H1 (cell line): ENCODE data around the gene SMIM7. TPM values are rescaled to one million over a fixed set of nuclear protein-coding genes. Genes with fewer than 3 reads are reported as not detected.

Experiments used
- CTCF ChIA-PET: fragments of 300-600 bp; sonication (Branson Sonifier 250); formaldehyde crosslinking; loops from one replicate; lab custom pipeline; 2021; ENCODE audit not compliant: partially characterized antibody; lab: Charles Lee
- POLR2A ChIA-PET: fragments of 300-600 bp; sonication (Branson Sonifier 250); formaldehyde crosslinking; loops from one replicate; lab custom pipeline; 2021; ENCODE audit warnings: inconsistent platforms; ENCODE audit not compliant: partially characterized antibody; lab: Charles Lee
- DNase-seq, 2 experiments: peaks; one replicate each; pipeline versions ENCODE4 v3.0.0 to v3.0.0-alpha.2; 2010 to 2022; ENCODE audit warnings: low spot score in 2 of 2, low read depth in 1 of 2, mixed read lengths in 1 of 2
- FAIRE-seq: peaks from 2 replicates; lab custom pipeline; 2011; peaks lifted over from hg19 to GRCh38; lab: Jason Lieb, UNC
- H2AFZ ChIP-seq: 2 replicates; pipeline ENCODE4 v1.8.1; 2012; ENCODE audit warnings: low read length, inconsistent platforms
- H2AK5ac ChIP-seq: 2 replicates; pipeline ENCODE4 v1.6.1; 2013; ENCODE audit warnings: low read depth, low read length
- H2BK120ac ChIP-seq: replicated peaks from 2 replicates; pipeline ENCODE3; 2013; ENCODE audit warnings: low read depth, low read length, inconsistent platforms
- H2BK12ac ChIP-seq: 2 replicates; pipeline ENCODE4 v1.6.1; 2013; ENCODE audit warnings: low read depth, low read length
- H2BK15ac ChIP-seq: 2 replicates; pipeline ENCODE4 v1.6.1; 2013; ENCODE audit warnings: low read length
- H2BK20ac ChIP-seq: 2 replicates; pipeline ENCODE4 v1.6.1; 2013; ENCODE audit warnings: low read length
- H2BK5ac ChIP-seq: 2 replicates; pipeline ENCODE4 v1.6.1; 2013; ENCODE audit warnings: low read depth, low read length
- H3K14ac ChIP-seq: 2 replicates; pipeline ENCODE4 v1.6.1; 2013; ENCODE audit warnings: inconsistent platforms; ENCODE audit not compliant: insufficient read length
- H3K18ac ChIP-seq: 2 replicates; pipeline ENCODE4 v1.6.1; 2013; ENCODE audit warnings: low read length; ENCODE audit errors: extremely low read depth
- H3K23ac ChIP-seq: 2 replicates; pipeline ENCODE4 v1.6.1; 2013; ENCODE audit warnings: inconsistent platforms; ENCODE audit not compliant: insufficient read length
- H3K23me2 ChIP-seq: 2 replicates; pipeline ENCODE4 v1.6.1; 2013; ENCODE audit warnings: low read depth, low read length
- H3K27ac ChIP-seq: 2 replicates; pipeline ENCODE4 v1.6.1; 2011; ENCODE audit warnings: low read depth, low read length, inconsistent platforms
- H3K27me3 ChIP-seq, 4 experiments: replicated peaks in 1 of 4; 1 replicate in 1 of 4; 2 replicates in 3 of 4; pipeline versions ENCODE4 v1.6.1 to v1.8.1; 2011 to 2013; ENCODE audit warnings: low read length in 3 of 4, mild to moderate bottlenecking in 3 of 4, inconsistent platforms in 2 of 4, mixed read lengths in 2 of 4, moderate library complexity in 1 of 4; ENCODE audit not compliant: control insufficient read depth in 3 of 4, insufficient read depth in 3 of 4; ENCODE audit errors: extremely low read depth in 1 of 4
- H3K36me3 ChIP-seq, 4 experiments: 2 replicates each; pipeline versions ENCODE4 v1.6.1 to v1.8.1; 2011 to 2013; ENCODE audit warnings: mild to moderate bottlenecking in 4 of 4, low read length in 3 of 4, moderate library complexity in 2 of 4, control low read depth in 1 of 4, inconsistent platforms in 1 of 4; ENCODE audit not compliant: insufficient read depth in 4 of 4, control insufficient read depth in 2 of 4
- H3K4ac ChIP-seq: replicated peaks from 2 replicates; pipeline ENCODE3; 2013; ENCODE audit warnings: low read length, low read depth, mixed read lengths, inconsistent platforms; ENCODE audit not compliant: insufficient read length
- H3K4me1 ChIP-seq, 4 experiments: replicated peaks in 1 of 4; 1 replicate in 1 of 4; 2 replicates in 3 of 4; pipeline versions ENCODE4 v1.6.1 to v1.8.1; 2011 to 2013; ENCODE audit warnings: low read length in 3 of 4, inconsistent platforms in 2 of 4, mixed read lengths in 1 of 4; ENCODE audit not compliant: insufficient read depth in 4 of 4, control insufficient read depth in 3 of 4
- H3K4me2 ChIP-seq, 2 experiments: 2 replicates each; pipeline versions ENCODE4 v1.6.1 to v1.8.1; 2011 to 2013; ENCODE audit warnings: low read depth in 2 of 2, low read length in 2 of 2, control low read depth in 1 of 2, inconsistent platforms in 1 of 2, mild to moderate bottlenecking in 1 of 2; ENCODE audit not compliant: insufficient read depth in 1 of 2
- H3K4me3 ChIP-seq, 4 experiments: fragments of 200-600, 300-600 bp in 1 of 4; sonication (generic), shearing (Covaris generic), sonication (Bioruptor Twin) in 1 of 4; 2 replicates each; pipeline versions ENCODE4 v1.5.1 to v1.8.1; 2011 to 2016; ENCODE audit warnings: low read length in 4 of 4, low read depth in 3 of 4, control low read depth in 2 of 4, inconsistent platforms in 2 of 4, mild to moderate bottlenecking in 2 of 4, mixed read lengths in 1 of 4, moderate library complexity in 1 of 4; ENCODE audit not compliant: insufficient read depth in 2 of 4; ENCODE audit errors: extremely low read depth in 1 of 4
- H3K56ac ChIP-seq: replicated peaks from 2 replicates; pipeline ENCODE3; 2013; ENCODE audit warnings: low read depth, mild to moderate bottlenecking, mixed read lengths, low read length, inconsistent platforms; ENCODE audit not compliant: insufficient read length
- H3K79me1 ChIP-seq: 2 replicates; pipeline ENCODE4 v1.6.1; 2013; ENCODE audit warnings: low read depth, low read length, control low read depth
- H3K79me2 ChIP-seq, 2 experiments: 2 replicates each; pipeline versions ENCODE4 v1.6.1 to v1.8.1; 2012 to 2013; ENCODE audit warnings: low read length in 2 of 2, mild to moderate bottlenecking in 2 of 2, inconsistent platforms in 1 of 2; ENCODE audit not compliant: insufficient read depth in 2 of 2, control insufficient read depth in 1 of 2
- H3K9ac ChIP-seq, 4 experiments: replicated peaks in 1 of 4; 1 replicate in 1 of 4; 2 replicates in 3 of 4; pipeline versions ENCODE4 v1.6.1 to v1.8.1; 2011 to 2013; ENCODE audit warnings: low read depth in 3 of 4, low read length in 3 of 4, control low read depth in 2 of 4, mild to moderate bottlenecking in 2 of 4, moderate library complexity in 2 of 4, inconsistent platforms in 1 of 4; ENCODE audit errors: extremely low read depth in 1 of 4
- H3K9me3 ChIP-seq, 2 experiments: 2 replicates each; pipeline versions ENCODE4 v1.6.1 to v1.8.1; 2012 to 2013; ENCODE audit warnings: mild to moderate bottlenecking in 2 of 2, moderate library complexity in 2 of 2, control low read depth in 1 of 2, inconsistent platforms in 1 of 2, low read depth in 1 of 2, low read length in 1 of 2, mixed read lengths in 1 of 2; ENCODE audit not compliant: insufficient read depth in 2 of 2
- H4K20me1 ChIP-seq, 2 experiments: replicated peaks in 1 of 2; 2 replicates each; pipeline versions ENCODE3 to v1.8.1; 2011 to 2013; ENCODE audit warnings: inconsistent platforms in 2 of 2, low read length in 2 of 2, mild to moderate bottlenecking in 1 of 2; ENCODE audit not compliant: insufficient read depth in 2 of 2, control insufficient read depth in 1 of 2
- H4K5ac ChIP-seq: 2 replicates; pipeline ENCODE4 v1.6.1; 2013; ENCODE audit warnings: low read length, low read depth, mixed read lengths, inconsistent platforms; ENCODE audit not compliant: insufficient read length
- H4K8ac ChIP-seq: 2 replicates; pipeline ENCODE4 v1.8.0; 2013; ENCODE audit warnings: mild to moderate bottlenecking, moderate library complexity, low read length, inconsistent platforms; ENCODE audit not compliant: insufficient read depth; ENCODE audit errors: extremely low read depth
- H4K91ac ChIP-seq: replicated peaks from 2 replicates; pipeline ENCODE3; 2013; ENCODE audit warnings: low read length, mixed read lengths, inconsistent platforms; ENCODE audit not compliant: insufficient read length
- BRCA1 ChIP-seq: IDR thresholded peaks from 2 replicates; pipeline ENCODE4 v1.6.1; 2012; ENCODE audit warnings: low read depth, low read length, improper control_type of control experiment
- CBX8 ChIP-seq: fragments of 300-800, 300-1000 bp; sonication (generic); IDR thresholded peaks from 2 replicates; pipeline ENCODE4 v1.7.1; 2016; ENCODE audit warnings: low read depth, low read length, borderline replicate concordance
- CHD2 ChIP-seq: IDR thresholded peaks from 2 replicates; pipeline ENCODE4 v1.6.1; 2012; ENCODE audit warnings: low read length, improper control_type of control experiment
- GABPA ChIP-seq: IDR thresholded peaks from 2 replicates; pipeline ENCODE4 v1.6.1; 2011; ENCODE audit warnings: mild to moderate bottlenecking, low read length, moderate library complexity, borderline replicate concordance; ENCODE audit not compliant: insufficient read depth
- GTF2F1 ChIP-seq: IDR thresholded peaks from 2 replicates; pipeline ENCODE4 v1.6.1; 2012; ENCODE audit warnings: low read depth, low read length, improper control_type of control experiment, borderline replicate concordance
- KDM5A ChIP-seq: fragments of 200-600 bp; IDR thresholded peaks from 2 replicates; pipeline ENCODE4 v1.7.1; 2012; ENCODE audit warnings: mild to moderate bottlenecking, low read length, inconsistent platforms, mixed read lengths
- POLR2A ChIP-seq, 2 experiments: IDR thresholded peaks; 1 replicate in 1 of 2; 2 replicates in 1 of 2; pipeline ENCODE4 v1.6.1; 2011; ENCODE audit warnings: low read depth in 2 of 2, low read length in 2 of 2, mild to moderate bottlenecking in 2 of 2; ENCODE audit errors: control extremely low read depth in 1 of 2
- SP2 ChIP-seq: IDR thresholded peaks from 2 replicates; pipeline ENCODE4 v1.6.1; 2012; ENCODE audit warnings: mild to moderate bottlenecking, low read length, inconsistent platforms
- SRF ChIP-seq: IDR thresholded peaks from 2 replicates; pipeline ENCODE4 v1.6.1; 2011; ENCODE audit warnings: mild to moderate bottlenecking, low read depth, low read length, moderate library complexity
- TAF7 ChIP-seq: optimal IDR thresholded peaks from 2 replicates; pipeline ENCODE3; 2011; ENCODE audit warnings: low read depth, mild to moderate bottlenecking, inconsistent platforms, low read length, moderate library complexity, borderline replicate concordance
- ZNF274 ChIP-seq: IDR thresholded peaks from 2 replicates; pipeline ENCODE4 v1.7.0; 2012; ENCODE audit warnings: low read length, borderline replicate concordance; ENCODE audit errors: extremely low read depth
- WGBS, 2 experiments: shearing (Covaris generic) in 1 of 2; methylation state at CpG; one replicate each; pipeline versions ENCODE4 v1.1.6 to v1.1.7; 2013 to 2015; ENCODE audit warnings: low lambda C conversion rate in 2 of 2, mixed read lengths in 2 of 2, inconsistent platforms in 1 of 2, low coverage in 1 of 2, missing lambda C conversion rate in 1 of 2; ENCODE audit not compliant: insufficient replicate concordance in 2 of 2, insufficient coverage in 1 of 2, insufficient read length in 1 of 2; ENCODE audit errors: extremely low coverage in 1 of 2, missing lambda C conversion rate in 1 of 2; 5-methylcytosine and 5-hydroxymethylcytosine counted together
- polyA plus RNA-seq, 7 experiments: library from polyadenylated mRNA; depleted of rRNA in 3 of 7; stranded (reverse) in 5 of 7; unstranded in 2 of 7; fragments of >200 nt in 5 of 7; fragments of 200-250 nt in 2 of 7; gene quantifications; 1 replicate in 5 of 7; 2 replicates in 1 of 7; 4 replicates in 1 of 7; pipeline versions ENCODE4 v1.2.1 to v1.2.3, GENCODE V29; 2011 to 2013; ENCODE audit warnings: missing spikeins in 2 of 7, mixed read lengths in 2 of 7
- total RNA-seq: library from RNA; stranded (reverse); fragmentation: NEBNext Ultra II Directional; extraction: Animal tissue kit (Norgen Biotek cat#: 25700); gene quantifications from 2 replicates; pipeline ENCODE4 v1.2.1, GENCODE V29; 2021

The SMIM7 gene
- total and polyA plus RNA-seq, 2 of the 8 experiments (the other 6 are each of a cell fraction or from before 2014, with no cell fraction given) = 55.5 to 67.5 TPM

DNA sequence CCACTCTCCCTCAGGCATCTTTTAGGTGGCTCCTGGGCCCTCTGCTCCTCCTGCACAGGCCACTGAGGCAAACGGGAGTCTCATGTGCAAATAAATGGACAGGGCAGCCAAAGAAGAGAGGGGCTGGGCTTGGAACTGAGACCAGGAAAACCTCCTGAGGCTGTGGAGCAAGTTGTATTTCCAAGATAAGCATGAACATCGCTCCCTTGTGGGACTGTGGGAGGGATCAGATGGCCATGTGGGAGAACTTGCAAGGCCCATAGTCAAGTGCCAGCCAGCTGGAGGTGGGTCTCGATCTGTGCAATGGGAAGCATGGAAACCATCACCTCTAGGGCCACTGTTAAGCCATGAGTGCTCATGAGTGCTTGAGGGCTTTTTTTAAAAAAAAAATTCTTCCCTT lies 56.9 kb downstream of the SMIM7 start:
- H3K4me1 ChIP-seq = no peaks in the 10 kb centered on the region
- no peak overlapping the region for H2BK12ac ChIP-seq
- H3K79me2 ChIP-seq = peaks cover 0 to 84% of the 10 kb centered on the region in 2 experiments; a peak in 2 of 4 replicates
- peak overlapping the region; percentile 53; the same call in 1 of the 2 replicates for H4K8ac ChIP-seq
- H3K56ac ChIP-seq = no peak overlapping the region
- FAIRE-seq (no peak), DNase-seq (no peak)
- H3K4me2 ChIP-seq = no peak overlapping the region
- no peak overlapping the region for H2BK15ac ChIP-seq
- no peak overlapping the region for H2AK5ac ChIP-seq
- H4K91ac ChIP-seq = no peak overlapping the region
- no peaks in the 10 kb centered on the region for H3K27me3 ChIP-seq
- no peak overlapping the region for H3K4ac ChIP-seq
- peaks cover 11 to 40% of the 10 kb centered on the region in 2 experiments for H4K20me1 ChIP-seq
- H2BK120ac ChIP-seq = no peak overlapping the region
- ChIA-PET POLR2A (interaction anchor here (1.0 kb wide), 1 partner anchor 58 kb away, joined by 3 read pairs; the partner anchor contains the start of gene TMEM38A), CTCF (interaction anchor here (1.1 to 1.6 kb wide), 2 partner anchors 9 to 15 kb away, joined by 3 to 4 read pairs; no protein-coding TSS in a partner anchor)
- no peak overlapping the region for H3K18ac ChIP-seq
- H3K4me3 ChIP-seq = no peak overlapping the region
- H3K9ac ChIP-seq = no peak overlapping the region
- peaks cover 45% of the 10 kb centered on the region for H3K79me1 ChIP-seq
- H2AFZ ChIP-seq = no peak overlapping the region
- no peak overlapping the region for H3K27ac ChIP-seq
- no peak overlapping the region for H4K5ac ChIP-seq
- no peaks in the 10 kb centered on the region for H3K36me3 ChIP-seq
- 95% methylated on average over 3 of the region's 3 CpGs; no CpG with 5 or more reads in 1 of the 2 experiments for WGBS, 2 experiments
- H2BK5ac ChIP-seq = no peak overlapping the region
- no peak overlapping the region for H2BK20ac ChIP-seq
- H3K14ac ChIP-seq = no peak overlapping the region
- H3K23me2 ChIP-seq = no peaks in the 10 kb centered on the region
- TF ChIP-seq KDM5A = no peak
- TF ChIP-seq CBX8 = no peak
- no peak for TF ChIP-seq SP2
- TF ChIP-seq GTF2F1 = no peak
- TF ChIP-seq SRF = no peak
- TF ChIP-seq TAF7 = no peak
- TF ChIP-seq CHD2 = no peak
- TF ChIP-seq POLR2A (IDR thresholded peaks at IDR 0.05; ENCODE audit: control extremely low read depth in 1 of 2, low read depth in 2 of 2, low read length in 2 of 2) = no peak
- TF ChIP-seq ZNF274 = no peak
- no peak for TF ChIP-seq BRCA1
- no peak for TF ChIP-seq GABPA
- TF ChIP-seq, all 59 proteins: peak for 0
- Histone ChIP-seq H3K23ac (no peak overlapping the region), H3K9me3 (no peaks in the 10 kb centered on the region)
